ENCODE data around the gene MORN1. TPM values are rescaled to one million over a fixed set of nuclear protein-coding genes. Genes with fewer than 3 reads are reported as not detected.

MORN1 gene
- total and polyA plus RNA-seq, 2 of the 4 experiments (the other 2 are of a cell fraction) = 3.0 to 4.2 TPM

GRCh38 chr1:2310332-2311183, 80.8 kb downstream of the MORN1 start:
- no peak overlapping the region; the same call in 1 of the 2 replicates for H4K5ac ChIP-seq (ENCODE audit: low read depth, low read length)
- no peak overlapping the region for H2BK15ac ChIP-seq (ENCODE audit: low read depth, low read length)
- H3K18ac ChIP-seq (ENCODE audit: low read depth, low read length) = no peak overlapping the region
- H3K4ac ChIP-seq (ENCODE audit: low read depth, low read length) = 0 out of 2 replicates have a peak overlapping the region, but pooled peaks have one; percentile 70
- no peak overlapping the region; the same call in 1 of the 2 replicates for H3K27ac ChIP-seq (ENCODE audit: insufficient read depth, low read length)
- H3K79me1 ChIP-seq (ENCODE audit: low read depth in 1 of 2, low read length in 2 of 2) = peaks cover 0 to 47% of the 10 kb centered on the region in 2 experiments; a peak in 3 of 4 replicates
- TF ChIP-seq NFE2L2 (IDR thresholded peaks at IDR 0.05; ENCODE audit: low read depth, low read length) = no peak
- TF ChIP-seq MXI1 (IDR thresholded peaks at IDR 0.05; ENCODE audit: borderline replicate concordance, low read depth, low read length) = no peak
- no peak for TF ChIP-seq ELK1 (IDR thresholded peaks at IDR 0.05; ENCODE audit: borderline replicate concordance, low read depth, low read length)
- TF ChIP-seq CHD1 (IDR thresholded peaks at IDR 0.05; ENCODE audit: low read depth, low read length) = no peak
- TF ChIP-seq MAFK (IDR thresholded peaks at IDR 0.05; ENCODE audit: low read depth, low read length) = no peak
- TF ChIP-seq, protein P1, sequence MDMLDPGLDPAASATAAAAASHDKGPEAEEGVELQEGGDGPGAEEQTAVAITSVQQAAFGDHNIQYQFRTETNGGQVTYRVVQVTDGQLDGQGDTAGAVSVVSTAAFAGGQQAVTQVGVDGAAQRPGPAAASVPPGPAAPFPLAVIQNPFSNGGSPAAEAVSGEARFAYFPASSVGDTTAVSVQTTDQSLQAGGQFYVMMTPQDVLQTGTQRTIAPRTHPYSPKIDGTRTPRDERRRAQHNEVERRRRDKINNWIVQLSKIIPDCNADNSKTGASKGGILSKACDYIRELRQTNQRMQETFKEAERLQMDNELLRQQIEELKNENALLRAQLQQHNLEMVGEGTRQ (IDR thresholded peaks at IDR 0.05; ENCODE audit: low read depth, low read length) = no peak
- no peak for TF ChIP-seq FOS (IDR thresholded peaks at IDR 0.05; ENCODE audit: low read depth, low read length)
- no peak for TF ChIP-seq RFX5 (IDR thresholded peaks at IDR 0.05; ENCODE audit: low read depth, low read length)
- no peak for TF ChIP-seq CEBPB (IDR thresholded peaks at IDR 0.05; ENCODE audit: low read depth, low read length)
- no peak for TF ChIP-seq RAD21 (IDR thresholded peaks at IDR 0.05; ENCODE audit: low read length)
- no peak for TF ChIP-seq POLR2A (IDR thresholded peaks at IDR 0.05; ENCODE audit: low read depth, low read length)
- no peak for TF ChIP-seq BHLHE40 (IDR thresholded peaks at IDR 0.05; ENCODE audit: low read depth, low read length)
- TF ChIP-seq RCOR1 (IDR thresholded peaks at IDR 0.05; ENCODE audit: insufficient replicate concordance, low read length) = no peak
- TF ChIP-seq CTCF (conservative IDR thresholded peaks at IDR 0.05; ENCODE audit: low read depth, low read length) = no peak
- H2BK5ac ChIP-seq (ENCODE audit: low read depth, low read length, poor library complexity, severe bottlenecking) = no peak overlapping the region
- in situ Hi-C loops (cut with MboI; ENCODE audit: low sequenced_read_pairs) (no loop called here), intact Hi-C loops (cut with micrococcal nuclease) (loop anchor here (5.0 kb wide), 2 partner anchors 72 to 113 kb away; no protein-coding TSS in a partner anchor), dilution Hi-C loops (cut with HindIII; ENCODE audit: low sequenced_read_pairs, unreplicated experiment) (no loop called here)
- no peaks in the 10 kb centered on the region for H3K9me3 ChIP-seq (ENCODE audit: control insufficient read depth, insufficient read depth, low read length)
- H4K8ac ChIP-seq (ENCODE audit: low read depth in 2 of 2, low read length in 2 of 2) = no peak overlapping the region; a peak in 1 of 4 replicates
- peak overlapping the region; percentile 94 for H2AK9ac ChIP-seq (replicated peaks; ENCODE audit: low read depth, low read length, poor library complexity)
- H3K9me1 ChIP-seq (ENCODE audit: insufficient read depth, low read length) = 0 out of 2 replicates have a peak, but pooled peaks cover 4% of the 10 kb centered on the region
- peaks cover 38% of the 10 kb centered on the region for H3K36me3 ChIP-seq (ENCODE audit: control insufficient read depth, insufficient read depth, low read length)
- H4K20me1 ChIP-seq (ENCODE audit: insufficient read depth, low read length) = peaks cover 17% of the 10 kb centered on the region; the same call in 1 of the 2 replicates
- peaks cover 24% of the 10 kb centered on the region for H3K4me1 ChIP-seq (ENCODE audit: control insufficient read depth, insufficient read depth, low read length)
- no peak overlapping the region for H2AFZ ChIP-seq (replicated peaks; ENCODE audit: low read length, poor library complexity)
- no TSS peak for BruUV-seq (replicated peaks)
- DNase-seq = no peak
- H2BK20ac ChIP-seq (ENCODE audit: low read depth, low read length) = 0 out of 2 replicates have a peak overlapping the region, but pooled peaks have one; percentile 5
- CTCF ChIA-PET = no interaction called here
- no peak for ATAC-seq (ENCODE audit: low read depth)
- POLR2A ChIA-PET (ENCODE audit: unreplicated experiment) = interaction anchor here (0.7 kb wide), 1 partner anchor 27 kb away, joined by 8 read pairs; no protein-coding TSS in a partner anchor
- no peak overlapping the region for H3K4me3 ChIP-seq (ENCODE audit: insufficient read depth, low read depth, low read length)
- H3K4me2 ChIP-seq (ENCODE audit: low read depth, low read length) = no peak overlapping the region
- 65% methylated on average over 8 of the region's 28 CpGs; no CpG with 5 or more reads in 1 of the 2 experiments for WGBS, 2 experiments (ENCODE audit: extremely low coverage in 2 of 2, insufficient read length in 1 of 2)
- H4K91ac ChIP-seq (ENCODE audit: insufficient read depth, low read depth, low read length) = no peak overlapping the region
- no peak overlapping the region for H3K23ac ChIP-seq (ENCODE audit: low read depth, low read length)
- H2BK120ac ChIP-seq (ENCODE audit: low read depth, low read length) = 0 out of 2 replicates have a peak overlapping the region, but pooled peaks have one; percentile 21
- no peak overlapping the region for H3K56ac ChIP-seq (ENCODE audit: extremely low read depth, insufficient read depth, low read length)
- H3K9ac ChIP-seq (ENCODE audit: low read depth, low read length) = no peak overlapping the region
- no peak overlapping the region for H3K14ac ChIP-seq (replicated peaks; ENCODE audit: low read depth, low read length)
- peak overlapping the region; percentile 93; the same call in 1 of the 2 replicates for H2AK5ac ChIP-seq (ENCODE audit: low read depth, low read length)
- H3K27me3 ChIP-seq (ENCODE audit: control insufficient read depth, insufficient read depth, low read length) = no peaks in the 10 kb centered on the region

Data from IMR-90 (cell line).